CD14-positive monocyte (primary cell): ENCODE results near the gene SEMA4G. TPM values are rescaled to one million over a fixed set of nuclear protein-coding genes. Genes with fewer than 3 reads are reported as not detected.

Source experiments
- DNase-seq, 3 donors: peaks; one replicate each; pipeline ENCODE4 v3.0.0-alpha.2; 2011 to 2022
- H2AFZ ChIP-seq: 2 replicates; pipeline ENCODE4 v1.6.0; 2012; ENCODE audit warnings: mild to moderate bottlenecking, low read depth, low read length, inconsistent platforms; ENCODE audit not compliant: insufficient read depth, poor library complexity, severe bottlenecking
- H3K27ac ChIP-seq, 2 donors: 1 replicate in 1 of 2; 2 replicates in 1 of 2; pipeline ENCODE4 v1.5.1; 2012 to 2013; ENCODE audit warnings: low read length in 2 of 2, control low read depth in 1 of 2, inconsistent platforms in 1 of 2, low read depth in 1 of 2, mild to moderate bottlenecking in 1 of 2
- H3K27me3 ChIP-seq, 2 donors: one replicate each; pipeline versions ENCODE4 v1.6.0 to v1.6.1; 2011 to 2013; ENCODE audit warnings: low read length in 2 of 2; ENCODE audit not compliant: control insufficient read depth in 2 of 2, insufficient read depth in 2 of 2
- H3K36me3 ChIP-seq, 2 donors: replicated peaks in 1 of 2; 1 replicate in 1 of 2; 2 replicates in 1 of 2; pipeline versions ENCODE4 v1.5.1 to v1.6.1; 2012 to 2013; ENCODE audit warnings: low read length in 2 of 2, control low read depth in 1 of 2, inconsistent platforms in 1 of 2, mild to moderate bottlenecking in 1 of 2; ENCODE audit not compliant: insufficient read depth in 2 of 2, control insufficient read depth in 1 of 2
- H3K4me1 ChIP-seq, 2 donors: 1 replicate in 1 of 2; 2 replicates in 1 of 2; pipeline versions ENCODE4 v1.5.1 to v1.6.1; 2012 to 2013; ENCODE audit warnings: low read length in 2 of 2, control low read depth in 1 of 2, inconsistent platforms in 1 of 2, mild to moderate bottlenecking in 1 of 2, moderate library complexity in 1 of 2; ENCODE audit not compliant: insufficient read depth in 2 of 2, control insufficient read depth in 1 of 2
- H3K4me2 ChIP-seq: replicated peaks from 2 replicates; pipeline ENCODE3; 2012; ENCODE audit warnings: low read length, moderate library complexity, mild to moderate bottlenecking; ENCODE audit not compliant: poor library complexity, severe bottlenecking; ENCODE audit errors: extremely low read depth
- H3K4me3 ChIP-seq, 3 experiments: fragments of 200-600 bp in 1 of 3; sonication (generic) in 1 of 3; replicated peaks in 1 of 3; 1 replicate in 2 of 3; 2 replicates in 1 of 3; pipeline ENCODE4 v1.5.1; 2011 to 2013; ENCODE audit warnings: low read length in 3 of 3, mild to moderate bottlenecking in 3 of 3, control low read depth in 2 of 3, low read depth in 2 of 3, inconsistent platforms in 1 of 3, moderate library complexity in 1 of 3
- H3K79me2 ChIP-seq: 2 replicates; pipeline ENCODE4 v1.6.0; 2012; ENCODE audit warnings: mild to moderate bottlenecking, control low read depth, inconsistent platforms, low read length, moderate library complexity; ENCODE audit not compliant: insufficient read depth
- H3K9ac ChIP-seq: 2 replicates; pipeline ENCODE4 v1.6.0; 2017; ENCODE audit warnings: low read length, mild to moderate bottlenecking; ENCODE audit not compliant: insufficient read depth, poor library complexity, severe bottlenecking
- H3K9me3 ChIP-seq, 2 donors: replicated peaks in 1 of 2; 1 replicate in 1 of 2; 2 replicates in 1 of 2; pipeline versions ENCODE4 v1.5.1 to v1.6.1; 2012 to 2013; ENCODE audit warnings: low read length in 2 of 2, control low read depth in 1 of 2; ENCODE audit not compliant: control insufficient read depth in 1 of 2, insufficient read depth in 1 of 2
- H4K20me1 ChIP-seq: 2 replicates; pipeline ENCODE4 v1.6.0; 2012; ENCODE audit warnings: mild to moderate bottlenecking, low read length, control low read depth, moderate library complexity; ENCODE audit not compliant: insufficient read depth
- H3K27ac Mint-ChIP-seq, 7 donors: one replicate each; pipeline ENCODE4 v1.8.0; 2020; ENCODE audit warnings: mild to moderate bottlenecking in 7 of 7, mixed read lengths in 7 of 7, moderate library complexity in 6 of 7, inconsistent platforms in 2 of 7
- H3K27me3 Mint-ChIP-seq, 3 donors: one replicate each; pipeline ENCODE4 v1.8.0; 2021 to 2022; ENCODE audit warnings: low read depth in 3 of 3, mild to moderate bottlenecking in 3 of 3, mixed read lengths in 3 of 3, moderate library complexity in 3 of 3, inconsistent platforms in 1 of 3
- H3K36me3 Mint-ChIP-seq, 2 donors: one replicate each; pipeline ENCODE4 v1.8.0; 2020; ENCODE audit warnings: mixed read lengths in 2 of 2, inconsistent platforms in 1 of 2, mild to moderate bottlenecking in 1 of 2
- H3K4me1 Mint-ChIP-seq: one replicate; pipeline ENCODE4 v1.8.0; 2020; ENCODE audit warnings: mild to moderate bottlenecking, mixed read lengths
- H3K4me3 Mint-ChIP-seq, 2 donors: one replicate each; pipeline ENCODE4 v1.8.0; 2020; ENCODE audit warnings: mild to moderate bottlenecking in 2 of 2, mixed read lengths in 2 of 2, moderate library complexity in 1 of 2
- H3K9me3 Mint-ChIP-seq, 7 donors: one replicate each; pipeline ENCODE4 v1.8.0; 2020 to 2022; ENCODE audit warnings: mixed read lengths in 7 of 7, mild to moderate bottlenecking in 6 of 7, moderate library complexity in 6 of 7, inconsistent platforms in 2 of 7
- CTCF ChIP-seq: fragments of 200-600 bp; IDR thresholded peaks from one replicate; pipeline ENCODE4 v1.8.0; 2022; ENCODE audit warnings: antibody characterized with exemption, mild to moderate bottlenecking
- WGBS: methylation state at CpG from one replicate; pipeline ENCODE4 v1.1.5; 2013; ENCODE audit warnings: missing lambda C conversion rate; ENCODE audit not compliant: insufficient coverage; 5-methylcytosine and 5-hydroxymethylcytosine counted together
- intact Hi-C, 2 donors: fragments of 100-400 bp; cut with micrococcal nuclease; formaldehyde crosslinking; loops; one replicate each; pipeline versions ENCODE4 v1.15.0 to v1.15.1; 2023
- polyA plus RNA-seq, 3 donors: library from polyadenylated mRNA; depleted of rRNA in 1 of 3; unstranded in 2 of 3; stranded (reverse) in 1 of 3; fragments of 300-500 nt in 2 of 3; fragments of >200 nt in 1 of 3; fragmentation: Illumina TruSeq in 2 of 3; gene quantifications; 1 replicate in 2 of 3; 2 replicates in 1 of 3; pipeline ENCODE4 v1.2.3, GENCODE V29; 2012 to 2021

SEMA4G gene
- polyA plus RNA-seq, 3 donors = 0.24 TPM; not detected in 2

- no peak overlapping the region for H3K4me3 ChIP-seq
- intact Hi-C loops = loop anchor here in 1 of 2 donors (10.0 kb wide), 1 partner anchor 66 kb away; the partner anchor contains the start of gene SLF2
- H3K36me3 Mint-ChIP-seq = peaks cover 40 to 41% of the 10 kb centered on the region in 2 donors
- H2AFZ ChIP-seq = no peak overlapping the region
- 94% methylated on average over 5 of the region's 7 CpGs for WGBS
- no peak for DNase-seq
- H4K20me1 ChIP-seq = no peaks in the 10 kb centered on the region
- no peaks in the 10 kb centered on the region for H3K27me3 ChIP-seq
- H3K27ac Mint-ChIP-seq = no peak overlapping the region
- H3K4me3 Mint-ChIP-seq = no peak overlapping the region
- H3K36me3 ChIP-seq = peaks cover 13 to 50% of the 10 kb centered on the region in 2 donors
- H3K4me1 Mint-ChIP-seq = no peaks in the 10 kb centered on the region
- no peak for TF ChIP-seq CTCF
- no peaks in the 10 kb centered on the region for H3K9me3 ChIP-seq
- H3K27me3 Mint-ChIP-seq = peaks cover 0 to 2% (median 0%) of the 10 kb centered on the region in 3 donors
- peaks cover 0 to 1% (median 0%) of the 10 kb centered on the region in 7 donors for H3K9me3 Mint-ChIP-seq
- H3K9ac ChIP-seq = no peak overlapping the region
- H3K4me2 ChIP-seq = no peak overlapping the region
- H3K27ac ChIP-seq = no peak overlapping the region
- no peaks in the 10 kb centered on the region for H3K79me2 ChIP-seq
- H3K4me1 ChIP-seq = no peaks in the 10 kb centered on the region
These were observed 11.4 kb downstream of the SEMA4G start for GRCh38 chr10:100980711-100981110.

- Mint-ChIP-seq H3K36me3 (peaks cover 44 to 46% of the 10 kb centered on the region in 2 donors), H3K9me3 (no peaks in the 10 kb centered on the region), H3K27me3 (peaks cover 0 to 2% (median 0%) of the 10 kb centered on the region in 3 donors), H3K27ac (no peak overlapping the region), H3K4me3 (no peak overlapping the region), H3K4me1 (peaks cover 2% of the 10 kb centered on the region)
- peaks cover under 1% of the 10 kb centered on the region for H3K79me2 ChIP-seq
- DNase-seq = no peak
- H3K4me3 ChIP-seq = no peak overlapping the region
- intact Hi-C loops = loop anchor here in 1 of 2 donors (10.0 kb wide), 1 partner anchor 66 kb away; the partner anchor contains the start of gene SLF2
- H4K20me1 ChIP-seq = no peaks in the 10 kb centered on the region
- H3K36me3 ChIP-seq = peaks cover 13 to 54% of the 10 kb centered on the region in 2 donors
- H2AFZ ChIP-seq = no peak overlapping the region
- no peak overlapping the region for H3K9ac ChIP-seq
- whole genome bisulfite sequencing = no CpG with 5 or more reads among the region's 5 CpGs
- no peaks in the 10 kb centered on the region for H3K27me3 ChIP-seq
- H3K9me3 ChIP-seq = no peaks in the 10 kb centered on the region
- no peak overlapping the region for H3K4me2 ChIP-seq
- no peak overlapping the region for H3K27ac ChIP-seq
- TF ChIP-seq CTCF = no peak
- peaks cover 0 to 1% of the 10 kb centered on the region in 2 donors for H3K4me1 ChIP-seq
These were observed 12.0 kb downstream of the SEMA4G start for GRCh38 chr10:100981178-100981772.
